ENCODE measurements around the gene TRIM71.
"Not testable (repeated sequence)": the region's sequence is repeated elsewhere in the genome, so short reads cannot be mapped to it uniquely, and the experiment has no call there.

TRIM71 gene

GRCh38 chr3:32817558-32818228 lies at the start of gene TRIM71:
TSS of gene TRIM71 (plus strand) at chr3:32817997. CDS start at chr3:32818081, 84 bp downstream.
- DNase-seq = peak; percentile 10

GRCh38 chr3:32778389-32778788 lies 39.4 kb upstream of the TRIM71 start:
- no peak for DNase-seq

GRCh38 chr3:32780071-32780734 lies 37.6 kb upstream of the TRIM71 start:
- no peak for DNase-seq

GRCh38 chr3:32780735-32781210 lies 37.0 kb upstream of the TRIM71 start:
- DNase-seq = no peak

- DNase-seq = peak; percentile 63
Measured at GRCh38 chr3:32781211-32781968, 36.4 kb upstream of the TRIM71 start.

- not testable (repeated sequence) for DNase-seq
Measured at GRCh38 chr3:32781969-32782270, 35.9 kb upstream of the TRIM71 start.

- DNase-seq = no peak
Measured at GRCh38 chr3:32782407-32782806, 35.4 kb upstream of the TRIM71 start.

GRCh38 chr3:32791833-32792232 lies 26.0 kb upstream of the TRIM71 start:
- DNase-seq = no peak

- DNase-seq = no peak
Measured at GRCh38 chr3:32794487-32795308, 23.1 kb upstream of the TRIM71 start.

- not testable (repeated sequence) for DNase-seq
Measured at GRCh38 chr3:32796384-32796950, 21.3 kb upstream of the TRIM71 start.

GRCh38 chr3:32797776-32798175 lies 20.0 kb upstream of the TRIM71 start:
- DNase-seq = no peak

- DNase-seq = not testable (repeated sequence)
Measured at GRCh38 chr3:32801440-32801839, 16.4 kb upstream of the TRIM71 start.

GRCh38 chr3:32813180-32813579 lies 4.6 kb upstream of the TRIM71 start:
- no peak for DNase-seq

GRCh38 chr3:32814361-32814760 lies 3.4 kb upstream of the TRIM71 start:
- DNase-seq = no peak

GRCh38 chr3:32815841-32816438 lies 1.9 kb upstream of the TRIM71 start:
- no peak for DNase-seq

- peak; percentile 41 for DNase-seq
Measured at GRCh38 chr3:32816439-32817256, 1.1 kb upstream of the TRIM71 start.

- no peak for DNase-seq
Measured at GRCh38 chr3:32817257-32817557, 590 bp upstream of the TRIM71 start.

GRCh38 chr3:32818229-32818969 lies 602 bp downstream of the TRIM71 start:
- peak; percentile 10 for DNase-seq

GRCh38 chr3:32818970-32819511 lies 1.2 kb downstream of the TRIM71 start:
- DNase-seq = no peak

- DNase-seq = no peak
Measured at GRCh38 chr3:32819551-32820348, 2.0 kb downstream of the TRIM71 start.

All from NCI-H1092 treated with DMSO at 0.1 percent for 48 hours (cell line).